AG04449 (cell line): ENCODE data around the gene LMF2.

Source experiments
- CTCF ChIA-PET: fragments of 350-600 bp; formaldehyde crosslinking; extraction: SDS; loops from one replicate; lab custom pipeline; 2021; ENCODE audit warnings: antibody characterized with exemption; lab: Yijun Ruan, JAX
- POLR2A ChIA-PET: fragments of 400-600, 350-600 bp; formaldehyde crosslinking; extraction: SDS; loops from one replicate; lab custom pipeline; 2020; ENCODE audit warnings: antibody characterized with exemption, inconsistent platforms; lab: Yijun Ruan, JAX
- DNase-seq: peaks from one replicate; pipeline ENCODE4 v3.0.0-alpha.2; 2010; ENCODE audit warnings: low read depth, low spot score
- H3K4me3 ChIP-seq: 2 replicates; pipeline ENCODE4 v1.5.1; 2011; ENCODE audit warnings: low read depth, mild to moderate bottlenecking, control low read depth, low read length
- CTCF ChIP-seq: IDR thresholded peaks from one replicate; pipeline ENCODE4 v1.5.1; 2011; ENCODE audit warnings: mild to moderate bottlenecking, moderate library complexity, low read length, control low read depth, inconsistent platforms; ENCODE audit not compliant: insufficient read depth; ENCODE audit errors: missing control alignments

Gene LMF2

GRCh38 chr22:50528682-50529415 is 21.3 kb upstream of the LMF2 start:
- CTCF ChIA-PET: interaction anchor here (1.0 to 3.3 kb wide), 5 partner anchors 11 to 277 kb away, joined by 3 to 20 read pairs (median 3); partner anchors contain the start of gene KLHDC7B
- DNase-seq: no peak
- no peak overlapping the region for H3K4me3 ChIP-seq
- no peak for TF ChIP-seq CTCF
- POLR2A ChIA-PET: interaction anchor here (1.4 kb wide), 1 partner anchor 11 kb away, joined by 3 read pairs; no protein-coding TSS in a partner anchor

GRCh38 chr22:50527921-50528681 is 20.6 kb upstream of the LMF2 start:
- no peak for DNase-seq
- ChIA-PET POLR2A (interaction anchor here (1.1 kb wide), 1 partner anchor 49 kb away, joined by 3 read pairs; no protein-coding TSS in a partner anchor), CTCF (interaction anchor here (1.0 to 3.3 kb wide), 6 partner anchors 8 to 276 kb away, joined by 3 to 20 read pairs (median 3); partner anchors contain the start of gene KLHDC7B)
- H3K4me3 ChIP-seq: no peak overlapping the region
- no peak for TF ChIP-seq CTCF

GRCh38 chr22:50526834-50527801 is 19.6 kb upstream of the LMF2 start:
- TF ChIP-seq CTCF: no peak
- no peak for DNase-seq
- ChIA-PET POLR2A (interaction anchor here (1.1 kb wide), 1 partner anchor 50 kb away, joined by 3 read pairs; no protein-coding TSS in a partner anchor), CTCF (interaction anchor here (1.3 to 3.3 kb wide), 5 partner anchors 9 to 94 kb away, joined by 3 to 25 read pairs (median 9); partner anchors contain the start of gene KLHDC7B)
- H3K4me3 ChIP-seq: peak overlapping the region; percentile 80

- peak; percentile 69 for TF ChIP-seq CTCF
- H3K4me3 ChIP-seq: peak overlapping the region; percentile 80
- CTCF ChIA-PET: interaction anchor here (0.7 to 3.3 kb wide), 37 partner anchors 9 to 332 kb away, joined by 3 to 33 read pairs (median 6); partner anchors contain the start of genes ARSA, CHKB, KLHDC7B and LMF2
- no peak for DNase-seq
- POLR2A ChIA-PET: interaction anchor here (0.7 to 3.0 kb wide), 14 partner anchors 10 to 221 kb away, joined by 3 to 25 read pairs (median 4); partner anchors contain the start of genes CHKB, KLHDC7B, LMF2 and NCAPH2
Measured at GRCh38 chr22:50526108-50526833, 18.8 kb upstream of the LMF2 start.

- ChIA-PET POLR2A (interaction anchor here (0.7 to 3.0 kb wide), 17 partner anchors 10 to 220 kb away, joined by 3 to 25 read pairs (median 4); partner anchors contain the start of genes CHKB, KLHDC7B, LMF2 and MIOX), CTCF (interaction anchor here (0.6 to 2.9 kb wide), 37 partner anchors 9 to 332 kb away, joined by 3 to 33 read pairs (median 5); partner anchors contain the start of genes ARSA, CHKB, KLHDC7B and LMF2)
- TF ChIP-seq CTCF: no peak
- H3K4me3 ChIP-seq: peak overlapping the region; percentile 80
- DNase-seq: no peak
Measured at GRCh38 chr22:50525858-50526107, 18.3 kb upstream of the LMF2 start.
